RPMI7951 (cell line): Measurements from ENCODE around the gene OTOP2. TPM values are rescaled to one million over a fixed set of nuclear protein-coding genes. Genes with fewer than 3 reads are reported as not detected.
"Not testable (repeated sequence)": the region's sequence is repeated elsewhere in the genome, so short reads cannot be mapped to it uniquely, and the experiment has no call there.

ENCODE experiments used
- DNase-seq: peaks from one replicate; pipeline ENCODE4 v3.0.0-alpha.2; 2012; ENCODE audit warnings: low read depth
- total RNA-seq: library from RNA; depleted of rRNA; stranded (reverse); fragments of >200 nt; shearing (Covaris generic); gene quantifications from 2 replicates; pipeline ENCODE4 v1.2.3, GENCODE V29; 2014; rRNA removed

OTOP2 gene
- total RNA-seq, 1 experiment from 2014 or later, result not detected

GRCh38 chr17:74971069-74971841 is 47.2 kb downstream of the OTOP2 start:
- DNase-seq, result no peak

GRCh38 chr17:74971842-74972106 is 47.7 kb downstream of the OTOP2 start:
- DNase-seq, result no peak

- peak; percentile 25 for DNase-seq
These were observed 48.3 kb downstream of the OTOP2 start, which contains the start of gene HID1 for GRCh38 chr17:74972107-74972972. HID1 (minus strand) TSS chr17:74972759; CDS start chr17:74972656, 103 bp downstream.

GRCh38 chr17:74972973-74973328 is 48.9 kb downstream of the OTOP2 start:
- no peak for DNase-seq

GRCh38 chr17:74975943-74976342 is 51.9 kb downstream of the OTOP2 start:
- DNase-seq, result no peak

DNA sequence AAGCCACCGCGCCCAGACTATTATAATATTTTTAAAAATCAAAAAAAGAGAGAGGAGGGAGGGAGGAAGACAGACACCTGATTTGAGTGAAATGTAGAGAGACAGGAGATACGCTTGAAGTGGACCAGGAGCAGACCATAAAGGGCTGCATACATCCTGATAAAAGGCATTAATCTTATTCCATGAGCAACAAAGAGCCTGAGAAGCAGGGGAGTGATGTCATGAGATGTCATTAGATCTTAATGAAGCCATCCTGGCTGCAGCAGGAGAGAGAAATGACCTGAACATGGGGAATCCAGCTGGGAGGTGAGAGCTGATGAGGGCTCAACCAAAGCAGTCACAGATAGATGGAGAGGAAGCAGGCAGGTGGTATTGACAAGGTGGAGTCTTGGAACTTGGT is 53.7 kb downstream of the OTOP2 start:
- DNase-seq, result no peak

- DNase-seq, result no peak
These were observed 54.2 kb downstream of the OTOP2 start for GRCh38 chr17:74978240-74978639.

DNA sequence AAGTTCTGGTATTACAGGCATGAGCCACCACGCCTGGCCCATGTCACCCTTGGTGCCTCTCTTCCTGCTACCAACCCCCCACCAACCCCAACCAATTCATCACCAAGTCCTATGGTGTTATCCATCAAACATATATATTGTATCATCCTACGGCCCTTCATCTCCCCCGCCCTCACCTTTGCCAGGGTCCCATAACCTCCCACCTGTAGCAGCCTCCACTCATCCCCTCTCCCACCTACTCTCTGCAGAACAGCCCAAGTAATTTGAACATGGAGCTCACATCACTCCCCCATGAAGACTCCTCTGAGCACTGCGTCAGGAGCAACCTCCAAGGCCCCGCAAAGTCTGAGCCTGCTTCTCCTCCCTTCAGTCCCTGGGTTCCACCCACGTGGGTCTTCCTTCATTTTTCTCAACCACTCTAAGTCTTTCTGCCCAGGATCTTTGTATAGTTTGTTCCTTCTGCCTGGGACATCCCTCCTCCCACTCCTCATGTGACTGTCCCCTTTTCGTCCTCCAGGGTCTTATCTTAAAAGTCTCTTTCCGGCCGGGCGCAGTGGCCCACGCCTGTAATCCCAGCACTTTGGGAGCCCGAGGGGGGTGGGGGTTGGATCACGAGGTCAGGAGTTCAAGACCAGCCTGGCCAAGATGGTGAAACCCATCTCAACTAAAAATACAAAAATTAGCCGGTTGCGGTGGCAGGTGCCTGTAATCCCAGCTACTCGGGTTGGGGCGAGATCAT is 55.5 kb downstream of the OTOP2 start:
- no peak for DNase-seq

DNA sequence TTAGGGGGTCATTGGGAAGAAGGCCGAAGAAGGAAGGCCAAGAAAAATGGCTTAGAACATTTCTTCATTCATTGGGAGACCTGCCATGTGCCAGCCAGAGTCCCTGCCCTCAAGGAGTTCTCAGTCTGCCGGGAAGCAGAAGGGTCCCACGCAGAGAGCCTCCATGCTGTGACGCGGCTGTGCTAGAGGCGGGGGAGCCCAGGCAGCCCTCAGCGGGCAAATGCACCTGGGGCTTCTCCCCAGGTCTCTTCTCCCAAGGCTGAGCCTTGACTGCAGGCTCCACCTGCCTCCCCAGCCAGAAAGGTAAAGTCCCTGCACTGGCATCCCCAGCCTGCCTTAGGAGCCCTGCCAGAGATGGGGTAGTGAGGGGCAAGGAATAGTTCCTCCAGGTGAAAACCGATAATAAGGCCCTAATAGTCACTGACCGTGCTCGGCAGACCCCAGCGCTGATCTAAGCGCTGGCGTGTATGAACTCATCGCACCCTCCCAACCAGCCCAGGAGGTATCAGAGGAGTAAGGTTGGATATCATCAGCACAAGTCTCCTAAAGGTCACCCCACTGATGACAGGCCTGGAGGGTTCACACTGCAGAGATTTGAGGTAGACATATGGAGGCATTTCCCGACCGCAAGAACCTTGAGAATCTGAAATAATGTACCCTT is 57.4 kb downstream of the OTOP2 start:
- no peak for DNase-seq

- DNase-seq, result peak; percentile 61
These were observed 58.0 kb downstream of the OTOP2 start for GRCh38 chr17:74981979-74982662.

- DNase-seq, result not testable (repeated sequence)
These were observed 58.7 kb downstream of the OTOP2 start for GRCh38 chr17:74982663-74983313.

Other genes starting within 250 kb of the OTOP2 start
- gene CD300LF, start 211.3 kb upstream of the OTOP2 start, total RNA-seq, result not detected in 2 replicates
- not detected in 2 replicates for gene RAB37, start 187.0 kb upstream of the OTOP2 start, total RNA-seq
- gene NHERF1, start 175.6 kb upstream of the OTOP2 start, total RNA-seq, result 15.0 TPM in 2 replicates
- gene NAT9, start 147.9 kb upstream of the OTOP2 start, total RNA-seq, result 11.4 and 12.1 TPM in 2 replicates
- gene GRIN2C, start 64.4 kb upstream of the OTOP2 start, total RNA-seq, result not detected in 2 replicates
- gene FDXR, start 51.3 kb upstream of the OTOP2 start, total RNA-seq, result 3.4 and 6.1 TPM in 2 replicates
- not detected in 2 replicates for gene FADS6, start 30.6 kb upstream of the OTOP2 start, total RNA-seq
- gene USH1G, start 1.0 kb upstream of the OTOP2 start, total RNA-seq, result not detected in 2 replicates
- gene OTOP3, start 11.6 kb downstream of the OTOP2 start, total RNA-seq, result not detected in 2 replicates
- gene HID1, start 48.5 kb downstream of the OTOP2 start, total RNA-seq, result 0.10 and 0.60 TPM in 2 replicates
- gene CDR2L, start 63.4 kb downstream of the OTOP2 start, total RNA-seq, result 8.4 and 8.9 TPM in 2 replicates
- gene MRPL58, start 88.4 kb downstream of the OTOP2 start, total RNA-seq, result 48.8 and 69.0 TPM in 2 replicates
- gene ATP5PD, start 122.7 kb downstream of the OTOP2 start, total RNA-seq, result 369 and 413 TPM in 2 replicates
- 11.8 and 13.5 TPM in 2 replicates for gene KCTD2, start 123.0 kb downstream of the OTOP2 start, total RNA-seq
- gene SLC16A5, start 163.7 kb downstream of the OTOP2 start, total RNA-seq, result 6.6 and 8.8 TPM in 2 replicates
- gene ARMC7, start 185.7 kb downstream of the OTOP2 start, total RNA-seq, result 3.7 and 4.3 TPM in 2 replicates
- 78.1 and 78.9 TPM in 2 replicates for gene NT5C, start 207.5 kb downstream of the OTOP2 start, total RNA-seq
- gene JPT1, start 230.2 kb downstream of the OTOP2 start, total RNA-seq, result 281 and 336 TPM in 2 replicates